SHP77 (cell line): Measurements from ENCODE around the gene OR7A17.

Source experiments
- DNase-seq, 2 experiments: peaks; one replicate each; lab custom pipeline; 2025; lab: John Stamatoyannopoulos, UW

Gene OR7A17

GRCh38 chr19:14886032-14886431, at the start of gene OR7A17:
Gene OR7A17, minus strand, starts transcription at chr19:14886132. Its CDS starts 4,777 bp downstream, at chr19:14881355.
- DNase-seq: no peak

- DNase-seq: no peak
These were observed 47.6 kb upstream of the OR7A17 start for GRCh38 chr19:14933506-14933905.

- peak in 1 of 2 experiments; percentile 6 for DNase-seq
These were observed 30.9 kb upstream of the OR7A17 start for GRCh38 chr19:14916848-14917247.

GRCh38 chr19:14915116-14915515, 29.2 kb upstream of the OR7A17 start:
- DNase-seq: no peak

- no peak for DNase-seq
These were observed 20.8 kb upstream of the OR7A17 start for GRCh38 chr19:14906711-14907110.

- no peak for DNase-seq
These were observed 15.8 kb upstream of the OR7A17 start for GRCh38 chr19:14901675-14902260.

- DNase-seq: no peak
These were observed 4.9 kb upstream of the OR7A17 start for GRCh38 chr19:14890643-14891379.

GRCh38 chr19:14889994-14890642, 4.2 kb upstream of the OR7A17 start:
- no peak for DNase-seq

GRCh38 chr19:14871619-14872230, 14.2 kb downstream of the OR7A17 start:
- no peak for DNase-seq

GRCh38 chr19:14868497-14868896, 17.4 kb downstream of the OR7A17 start:
- DNase-seq: no peak

- DNase-seq: no peak
These were observed 37.1 kb downstream of the OR7A17 start, which contains the start of gene OR7A10 for GRCh38 chr19:14848822-14849221. Gene OR7A10, minus strand, starts transcription at chr19:14848922. Its CDS starts 7,045 bp downstream, at chr19:14841877.

GRCh38 chr19:14843578-14843977, 42.4 kb downstream of the OR7A17 start:
- DNase-seq: no peak

- DNase-seq: no peak
These were observed 42.8 kb downstream of the OR7A17 start for GRCh38 chr19:14843169-14843568.

- no peak for DNase-seq
These were observed 45.7 kb downstream of the OR7A17 start for GRCh38 chr19:14840206-14840605.

- no peak for DNase-seq
These were observed 48.5 kb downstream of the OR7A17 start for GRCh38 chr19:14837391-14837790.

GRCh38 chr19:14835011-14835410, 50.9 kb downstream of the OR7A17 start, which contains the start of the genes OR7A5 and OR7C1:
Gene OR7A5, minus strand, starts transcription at chr19:14835185. Its CDS starts 6,944 bp downstream, at chr19:14828241.
Gene OR7C1, minus strand, starts transcription at chr19:14835185. Its CDS starts 35,049 bp downstream, at chr19:14800136.
- no peak for DNase-seq

GRCh38 chr19:14830702-14831101, 55.2 kb downstream of the OR7A17 start:
- no peak for DNase-seq
